Stimulated activated memory B cell treated with anti-CD40 and anti-IgM and Interleukin-4, amounts not matched to agents 10 μg/mL and 1 μg/mL and 100 μg/mL, for 72 hours (primary cell): ENCODE measurements around the gene FHOD3.

ENCODE experiments used
- ATAC-seq: fragments of 150-1000 bp; cut with Tn5 transposase; 2 replicates; pipeline ENCODE4 v1.10.0; 2021
- H3K27ac Mint-ChIP-seq: one replicate; pipeline ENCODE4 v1.8.0; 2022; ENCODE audit warnings: mild to moderate bottlenecking, mixed read lengths
- H3K27me3 Mint-ChIP-seq: one replicate; pipeline ENCODE4 v1.8.0; 2022; ENCODE audit warnings: mixed read lengths
- H3K36me3 Mint-ChIP-seq: one replicate; pipeline ENCODE4 v1.8.0; 2022; ENCODE audit warnings: mixed read lengths
- H3K4me1 Mint-ChIP-seq: one replicate; pipeline ENCODE4 v1.8.0; 2022; ENCODE audit warnings: mixed read lengths
- H3K4me3 Mint-ChIP-seq: one replicate; pipeline ENCODE4 v1.8.0; 2022; ENCODE audit warnings: mild to moderate bottlenecking, moderate library complexity, mixed read lengths
- H3K9me3 Mint-ChIP-seq: one replicate; pipeline ENCODE4 v1.8.0; 2022; ENCODE audit warnings: mixed read lengths

Gene FHOD3

DNA sequence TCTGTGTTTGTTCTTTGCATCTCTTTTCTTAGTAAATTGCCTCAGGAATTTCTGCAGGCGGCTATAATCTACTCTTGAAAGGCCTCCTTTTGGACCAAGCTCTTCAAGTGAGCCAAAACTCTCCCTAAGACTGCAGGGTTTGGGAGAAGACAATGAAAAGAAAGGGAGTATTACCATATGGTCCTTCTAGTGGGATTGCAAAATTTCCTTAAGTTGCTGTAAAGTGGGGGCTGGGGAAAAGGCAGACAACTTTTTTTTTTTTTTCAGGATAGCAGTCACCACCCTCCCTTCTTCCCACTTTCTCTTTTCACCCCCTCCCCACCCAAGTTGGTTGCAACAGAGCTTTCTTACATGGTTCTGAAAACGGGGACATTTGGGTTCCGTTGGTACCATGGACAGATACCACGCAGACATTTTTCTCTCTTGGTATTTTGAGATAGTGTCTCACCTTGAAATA is 183.7 kb downstream of the FHOD3 start:
- no peak overlapping the region for H3K4me3 Mint-ChIP-seq
- H3K27me3 Mint-ChIP-seq, result no peaks in the 10 kb centered on the region
- no peaks in the 10 kb centered on the region for H3K9me3 Mint-ChIP-seq
- no peak for ATAC-seq
- no peaks in the 10 kb centered on the region for H3K36me3 Mint-ChIP-seq
- H3K4me1 Mint-ChIP-seq, result no peaks in the 10 kb centered on the region
- no peak overlapping the region for H3K27ac Mint-ChIP-seq

DNA sequence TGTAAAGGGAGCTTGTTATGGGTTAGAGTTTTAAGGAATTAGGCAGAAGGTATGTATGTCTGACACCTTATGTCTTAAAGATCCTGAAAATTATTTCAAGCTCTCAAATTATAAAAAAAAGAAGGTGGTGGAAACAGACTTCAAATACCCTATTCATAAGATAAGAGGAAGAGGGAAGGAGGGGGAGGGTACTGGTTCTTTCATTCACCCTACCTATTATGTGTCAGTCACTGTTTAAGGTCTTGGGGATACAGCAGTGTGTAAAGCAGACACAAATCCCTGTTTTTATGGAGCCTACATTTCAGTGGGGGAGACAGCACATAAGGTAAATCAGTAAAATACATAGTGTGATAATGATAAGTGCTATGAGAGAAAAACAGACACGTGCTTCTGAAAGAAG is 184.4 kb downstream of the FHOD3 start:
- no peaks in the 10 kb centered on the region for H3K36me3 Mint-ChIP-seq
- H3K9me3 Mint-ChIP-seq, result no peaks in the 10 kb centered on the region
- H3K4me1 Mint-ChIP-seq, result no peaks in the 10 kb centered on the region
- no peaks in the 10 kb centered on the region for H3K27me3 Mint-ChIP-seq
- no peak overlapping the region for H3K27ac Mint-ChIP-seq
- no peak for ATAC-seq
- no peak overlapping the region for H3K4me3 Mint-ChIP-seq

DNA sequence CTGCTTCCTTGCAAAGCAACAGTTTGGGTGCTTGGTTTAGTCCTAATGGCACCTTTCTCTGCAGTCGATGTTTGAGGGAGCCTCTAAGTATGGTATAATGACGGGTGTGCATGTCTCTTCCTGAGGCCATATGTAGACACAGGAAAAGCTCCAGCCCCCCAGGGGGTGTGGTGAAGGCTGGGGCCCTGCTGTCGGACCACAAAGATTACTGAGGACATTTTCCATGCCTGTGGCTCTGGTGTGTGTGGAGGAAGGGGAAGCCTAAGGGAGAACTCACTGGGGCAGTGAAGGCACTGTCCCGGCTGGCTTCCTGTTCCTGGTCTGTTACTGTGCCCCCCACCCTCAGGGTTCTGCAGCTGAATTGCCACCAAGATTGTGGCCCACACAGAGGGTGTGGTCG is 187.1 kb downstream of the FHOD3 start:
- Mint-ChIP-seq H3K4me1 (no peaks in the 10 kb centered on the region), H3K9me3 (no peaks in the 10 kb centered on the region), H3K27me3 (peaks cover 16% of the 10 kb centered on the region), H3K27ac (no peak overlapping the region), H3K4me3 (no peak overlapping the region), H3K36me3 (no peaks in the 10 kb centered on the region)
- no peak for ATAC-seq

DNA sequence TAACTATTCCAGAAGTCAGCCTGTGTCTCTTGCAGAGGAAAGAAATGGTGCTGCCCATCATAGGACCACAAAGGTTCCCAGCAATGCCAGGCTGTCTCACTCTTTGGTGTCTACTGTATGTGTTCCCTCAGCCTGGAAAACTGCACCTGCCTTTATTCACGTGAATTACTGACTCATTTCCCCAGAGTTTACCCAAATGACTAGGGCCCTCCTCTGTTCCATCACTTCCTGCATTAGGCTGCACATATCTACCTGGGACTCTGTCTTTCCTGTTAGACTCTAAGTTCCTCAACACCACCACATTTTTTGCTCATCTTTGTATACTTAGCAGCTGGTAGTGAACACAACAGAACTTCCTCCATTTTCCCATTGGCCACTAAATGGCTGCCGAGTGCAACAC is 188.3 kb downstream of the FHOD3 start:
- Mint-ChIP-seq H3K9me3 (no peaks in the 10 kb centered on the region), H3K4me1 (no peaks in the 10 kb centered on the region), H3K27me3 (peaks cover 16% of the 10 kb centered on the region), H3K4me3 (no peak overlapping the region), H3K27ac (no peak overlapping the region), H3K36me3 (no peaks in the 10 kb centered on the region)
- no peak for ATAC-seq

DNA sequence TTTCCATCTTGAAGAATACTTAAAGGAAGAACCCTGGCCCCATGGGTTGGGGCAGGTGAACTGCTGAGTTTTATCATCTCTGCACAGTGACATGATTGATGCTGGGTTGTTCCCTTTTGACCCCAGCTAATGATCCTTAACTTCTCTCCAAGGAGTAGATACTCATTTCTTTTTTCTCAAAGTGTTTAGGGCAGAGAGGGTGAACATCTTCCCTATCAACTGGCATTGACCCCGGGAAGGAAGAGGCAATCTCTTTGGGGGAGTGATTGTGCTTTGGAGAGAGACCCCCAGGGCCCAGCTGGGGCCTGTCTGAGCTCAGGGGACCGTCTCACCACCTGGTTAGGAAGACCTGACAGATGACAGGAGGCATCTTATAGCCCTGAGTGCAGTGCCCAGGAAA is 190.6 kb downstream of the FHOD3 start:
- H3K27ac Mint-ChIP-seq, result no peak overlapping the region
- H3K4me3 Mint-ChIP-seq, result no peak overlapping the region
- no peak for ATAC-seq
- H3K27me3 Mint-ChIP-seq, result peaks cover 16% of the 10 kb centered on the region
- no peaks in the 10 kb centered on the region for H3K36me3 Mint-ChIP-seq
- no peaks in the 10 kb centered on the region for H3K9me3 Mint-ChIP-seq
- no peaks in the 10 kb centered on the region for H3K4me1 Mint-ChIP-seq

DNA sequence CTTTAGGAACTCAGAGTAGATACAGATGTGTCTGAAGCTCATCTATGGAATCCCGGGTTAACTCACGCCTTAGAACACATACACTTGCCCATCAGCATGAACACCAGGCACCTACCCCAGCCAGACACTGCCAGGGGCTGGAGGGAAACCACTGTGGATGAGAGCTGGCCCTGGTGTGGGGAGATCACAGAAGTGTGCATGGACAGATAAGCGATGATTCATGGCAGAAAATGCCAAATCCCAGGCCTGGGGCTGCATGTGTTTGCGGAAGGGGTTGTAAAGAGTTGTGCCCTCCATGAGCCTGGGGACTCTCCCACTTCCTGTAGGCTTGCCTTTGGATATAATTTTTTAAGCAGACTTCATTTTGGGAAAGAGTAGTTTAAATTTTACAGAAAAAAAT is 193.4 kb downstream of the FHOD3 start:
- H3K4me3 Mint-ChIP-seq, result no peak overlapping the region
- H3K36me3 Mint-ChIP-seq, result no peaks in the 10 kb centered on the region
- H3K9me3 Mint-ChIP-seq, result no peaks in the 10 kb centered on the region
- H3K4me1 Mint-ChIP-seq, result no peaks in the 10 kb centered on the region
- H3K27ac Mint-ChIP-seq, result no peak overlapping the region
- no peak for ATAC-seq
- peaks cover 16% of the 10 kb centered on the region for H3K27me3 Mint-ChIP-seq

DNA sequence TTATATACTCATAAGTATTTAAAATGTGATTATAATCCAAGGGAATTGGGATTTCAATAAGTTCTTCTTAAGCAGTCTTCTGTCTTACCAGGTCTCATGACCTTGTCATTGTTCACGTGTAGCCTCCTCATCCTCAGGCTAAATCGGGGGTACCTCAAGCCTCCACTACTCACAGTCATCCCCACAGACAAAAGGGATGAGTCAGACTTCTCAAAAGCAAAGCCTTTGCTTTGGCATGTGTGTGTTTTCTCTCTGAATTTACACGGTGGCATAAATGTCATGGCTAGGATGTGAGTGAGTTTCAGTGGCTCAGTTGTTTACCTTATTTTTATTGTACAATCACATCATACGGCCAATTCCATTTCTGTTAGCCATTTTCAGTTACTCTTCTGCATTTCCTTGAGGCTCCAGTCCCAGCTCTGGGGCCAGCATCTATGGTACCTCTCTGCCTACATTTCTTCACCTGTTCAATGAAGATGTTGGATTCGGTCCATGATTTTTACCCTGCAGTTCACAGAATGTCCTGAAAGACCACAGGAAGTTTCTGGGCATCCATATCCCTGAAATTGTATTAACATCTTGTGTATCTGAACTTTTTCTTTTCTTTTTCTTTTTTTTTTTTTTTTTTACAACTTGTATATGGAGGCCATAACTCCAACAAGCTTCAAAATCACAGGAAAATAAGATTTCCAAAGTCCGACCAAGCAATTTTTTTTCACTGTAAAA is 195.3 kb downstream of the FHOD3 start:
- Mint-ChIP-seq H3K27me3 (peaks cover 16% of the 10 kb centered on the region), H3K36me3 (no peaks in the 10 kb centered on the region), H3K27ac (no peak overlapping the region), H3K4me1 (no peaks in the 10 kb centered on the region), H3K4me3 (no peak overlapping the region), H3K9me3 (no peaks in the 10 kb centered on the region)
- no peak for ATAC-seq

DNA sequence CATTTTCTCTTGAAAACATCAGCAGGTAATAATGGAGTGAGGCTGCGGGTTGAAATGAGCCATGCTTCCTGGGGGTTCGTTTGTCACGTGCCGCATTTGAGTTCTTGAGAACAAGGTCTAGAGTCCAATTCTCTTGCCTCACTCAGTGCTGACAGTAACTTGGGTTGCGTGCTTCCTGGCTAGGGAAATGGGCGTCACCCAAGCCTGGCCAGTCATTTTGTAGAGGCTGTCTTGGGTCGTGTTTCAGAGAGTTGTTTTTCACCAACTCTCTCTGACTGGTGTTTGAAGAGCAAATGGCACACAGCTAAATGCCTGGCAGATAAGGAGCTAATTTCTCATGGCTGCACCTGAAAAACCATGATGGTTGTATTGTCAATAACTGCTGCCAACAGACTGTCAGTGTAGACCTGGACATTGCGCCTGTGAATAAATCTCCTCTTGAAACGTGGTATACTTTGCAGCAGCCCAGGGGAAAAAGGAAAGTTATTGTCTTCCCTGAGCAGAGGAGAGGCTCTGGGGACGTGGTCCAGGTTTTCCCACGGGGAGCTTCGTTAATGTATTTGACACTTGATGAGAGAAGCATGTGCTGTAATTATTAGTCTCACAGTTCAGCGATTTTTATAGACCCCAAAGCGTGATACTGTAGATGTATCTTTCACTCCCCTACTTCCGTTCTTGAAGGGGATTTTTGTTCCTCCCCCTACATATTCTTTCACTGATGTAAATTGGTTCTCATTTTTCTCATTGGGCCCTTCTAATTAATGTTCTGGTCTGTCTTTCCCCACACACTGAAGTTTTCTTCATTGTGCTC is 196.0 kb downstream of the FHOD3 start:
- Mint-ChIP-seq H3K9me3 (no peaks in the 10 kb centered on the region), H3K27me3 (peaks cover 9% of the 10 kb centered on the region), H3K4me3 (no peak overlapping the region), H3K4me1 (no peaks in the 10 kb centered on the region), H3K36me3 (no peaks in the 10 kb centered on the region), H3K27ac (no peak overlapping the region)
- ATAC-seq, result no peak

DNA sequence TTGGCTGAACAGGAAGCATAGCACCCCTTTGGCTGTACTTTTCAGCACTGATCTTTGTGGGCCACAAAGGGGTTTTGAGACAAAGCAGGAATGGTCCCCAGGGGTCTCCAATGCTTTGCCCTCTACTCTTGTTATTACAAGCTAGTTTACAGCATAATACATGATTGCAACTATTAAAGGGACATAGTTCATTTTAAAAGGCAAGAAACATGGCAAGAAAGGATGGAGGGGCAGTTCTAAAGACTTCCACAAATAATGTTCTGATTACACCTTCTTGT is 196.6 kb downstream of the FHOD3 start:
- no peaks in the 10 kb centered on the region for H3K4me1 Mint-ChIP-seq
- H3K9me3 Mint-ChIP-seq, result no peaks in the 10 kb centered on the region
- H3K36me3 Mint-ChIP-seq, result no peaks in the 10 kb centered on the region
- no peak overlapping the region for H3K4me3 Mint-ChIP-seq
- no peak overlapping the region for H3K27ac Mint-ChIP-seq
- no peak for ATAC-seq
- peaks cover 3% of the 10 kb centered on the region for H3K27me3 Mint-ChIP-seq

DNA sequence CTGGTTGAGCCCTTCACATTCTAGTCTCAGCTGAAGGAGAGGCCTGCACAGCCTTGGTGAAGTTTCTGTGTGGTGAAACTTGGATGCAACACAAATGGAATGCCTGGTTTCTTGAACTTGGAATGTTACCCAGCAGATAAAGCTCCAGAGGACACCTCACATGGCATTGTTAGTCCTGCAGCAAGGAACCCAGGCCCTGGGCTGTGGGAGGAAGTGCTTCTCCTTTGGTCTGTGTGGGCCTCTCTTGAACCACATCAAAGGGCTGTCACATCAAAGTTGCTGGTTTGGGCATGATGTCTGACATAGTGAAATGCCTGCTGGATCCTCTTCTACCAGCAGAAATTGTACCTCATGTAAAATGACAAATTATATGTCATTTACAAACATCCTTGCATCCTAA is 198.5 kb downstream of the FHOD3 start:
- H3K9me3 Mint-ChIP-seq, result no peaks in the 10 kb centered on the region
- H3K4me3 Mint-ChIP-seq, result no peak overlapping the region
- H3K27me3 Mint-ChIP-seq, result no peaks in the 10 kb centered on the region
- no peaks in the 10 kb centered on the region for H3K36me3 Mint-ChIP-seq
- no peak for ATAC-seq
- no peaks in the 10 kb centered on the region for H3K4me1 Mint-ChIP-seq
- no peak overlapping the region for H3K27ac Mint-ChIP-seq

DNA sequence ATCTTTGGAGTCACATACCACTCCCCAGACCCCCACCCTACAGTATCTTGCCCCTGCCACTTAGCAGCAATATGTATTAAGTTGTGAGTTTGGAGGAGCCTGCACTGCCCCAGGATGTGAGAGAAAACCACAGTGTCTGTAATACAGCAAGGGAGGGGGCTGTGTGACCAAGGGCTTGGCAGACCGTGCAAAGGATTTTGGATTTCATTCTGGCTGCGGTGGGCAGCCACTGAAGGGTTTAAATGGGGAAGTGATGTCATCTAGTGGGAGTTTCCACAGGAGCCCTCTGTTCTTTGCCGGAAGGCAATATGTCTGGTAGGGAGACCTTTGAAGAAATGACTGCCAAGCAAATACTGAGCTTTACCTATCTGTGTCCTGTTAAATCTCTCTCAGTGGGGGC is 202.4 kb downstream of the FHOD3 start:
- H3K36me3 Mint-ChIP-seq, result no peaks in the 10 kb centered on the region
- no peak overlapping the region for H3K4me3 Mint-ChIP-seq
- H3K27me3 Mint-ChIP-seq, result no peaks in the 10 kb centered on the region
- H3K9me3 Mint-ChIP-seq, result no peaks in the 10 kb centered on the region
- ATAC-seq, result peak; percentile 72
- H3K4me1 Mint-ChIP-seq, result no peaks in the 10 kb centered on the region
- no peak overlapping the region for H3K27ac Mint-ChIP-seq

DNA sequence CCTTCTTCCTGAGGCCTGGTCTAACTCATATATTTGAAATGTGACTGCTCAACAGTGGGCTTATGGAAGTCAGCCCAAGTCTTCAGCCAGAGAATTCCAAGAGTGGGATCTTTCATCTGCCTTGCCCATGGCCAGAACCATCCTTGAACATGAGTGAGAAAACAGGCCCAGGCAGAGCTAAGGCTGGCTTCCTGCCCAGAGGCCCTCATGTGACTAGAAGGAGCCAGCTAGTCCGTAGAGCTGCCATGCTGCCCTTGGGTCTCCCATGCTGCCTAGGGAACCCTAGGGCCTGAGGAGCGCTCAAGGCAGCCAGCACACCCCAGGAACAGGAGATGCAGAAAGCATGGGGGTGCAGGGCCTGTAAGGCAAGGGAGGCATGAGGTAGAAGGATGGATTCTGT is 203.6 kb downstream of the FHOD3 start:
- Mint-ChIP-seq H3K4me1 (no peaks in the 10 kb centered on the region), H3K27ac (no peak overlapping the region), H3K9me3 (no peaks in the 10 kb centered on the region), H3K36me3 (no peaks in the 10 kb centered on the region), H3K27me3 (no peaks in the 10 kb centered on the region), H3K4me3 (no peak overlapping the region)
- peak; percentile 11 for ATAC-seq

DNA sequence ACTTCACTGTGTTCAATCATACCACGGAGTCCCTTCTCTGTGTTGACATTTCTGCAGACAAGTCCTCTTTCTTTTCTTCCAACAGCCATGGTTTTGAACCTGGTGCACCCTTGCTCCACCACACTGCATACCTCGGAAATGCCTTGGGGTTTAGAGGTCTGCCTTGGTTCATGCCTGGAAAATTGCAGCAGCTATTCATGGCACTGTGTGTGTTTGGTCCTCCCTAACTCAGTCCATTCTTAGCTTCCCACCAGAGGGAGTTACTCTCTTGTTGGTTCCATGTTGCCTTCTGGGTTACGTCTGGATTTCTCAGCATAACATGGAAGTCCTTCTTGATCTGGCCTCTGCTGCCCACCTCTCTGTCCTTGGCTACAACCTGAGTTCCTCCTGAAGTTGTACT is 206.0 kb downstream of the FHOD3 start:
- H3K9me3 Mint-ChIP-seq, result no peaks in the 10 kb centered on the region
- H3K36me3 Mint-ChIP-seq, result no peaks in the 10 kb centered on the region
- H3K4me3 Mint-ChIP-seq, result no peak overlapping the region
- no peak for ATAC-seq
- no peaks in the 10 kb centered on the region for H3K4me1 Mint-ChIP-seq
- H3K27ac Mint-ChIP-seq, result no peak overlapping the region
- no peaks in the 10 kb centered on the region for H3K27me3 Mint-ChIP-seq

DNA sequence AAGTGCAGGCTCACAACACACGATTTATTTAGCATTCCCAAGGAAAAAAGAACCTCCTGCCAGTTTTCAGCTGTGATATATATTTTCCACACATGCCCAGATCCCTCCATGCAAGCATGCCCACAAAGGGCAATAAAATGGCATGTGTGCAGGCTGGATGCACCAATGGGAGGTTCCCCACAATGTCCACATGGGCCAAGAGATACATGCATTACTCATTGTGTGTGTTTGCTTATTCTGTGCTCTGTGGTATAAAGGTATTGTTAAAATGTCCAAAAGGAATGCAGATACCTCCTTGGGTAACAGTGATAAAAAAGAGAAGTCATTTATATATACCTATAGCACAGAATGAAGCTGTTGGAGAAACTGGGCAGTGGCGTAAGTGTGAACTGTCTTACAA is 207.4 kb downstream of the FHOD3 start:
- no peak for ATAC-seq
- Mint-ChIP-seq H3K9me3 (no peaks in the 10 kb centered on the region), H3K4me3 (no peak overlapping the region), H3K27me3 (no peaks in the 10 kb centered on the region), H3K4me1 (no peaks in the 10 kb centered on the region), H3K27ac (no peak overlapping the region), H3K36me3 (no peaks in the 10 kb centered on the region)

DNA sequence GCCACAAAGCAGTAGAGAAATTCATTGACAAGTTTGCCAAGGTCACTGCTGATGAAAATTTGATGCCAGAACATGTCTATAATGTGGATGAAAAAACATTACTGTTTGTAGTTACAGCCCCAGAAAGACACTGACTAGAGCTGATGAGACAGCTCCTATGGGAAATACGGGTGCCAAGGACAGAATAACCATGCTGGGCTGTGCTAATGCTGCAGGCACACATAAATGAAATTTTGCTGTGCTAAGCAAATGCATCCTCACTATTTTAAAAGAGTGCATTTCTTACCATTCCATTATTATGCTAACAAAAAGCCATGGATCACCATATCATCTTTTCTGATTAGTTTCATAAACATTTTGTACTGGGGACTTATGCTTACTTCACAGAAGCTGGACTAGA is 208.2 kb downstream of the FHOD3 start:
- Mint-ChIP-seq H3K36me3 (no peaks in the 10 kb centered on the region), H3K4me3 (no peak overlapping the region), H3K27ac (no peak overlapping the region), H3K27me3 (no peaks in the 10 kb centered on the region), H3K4me1 (no peaks in the 10 kb centered on the region), H3K9me3 (no peaks in the 10 kb centered on the region)
- ATAC-seq, result no peak

DNA sequence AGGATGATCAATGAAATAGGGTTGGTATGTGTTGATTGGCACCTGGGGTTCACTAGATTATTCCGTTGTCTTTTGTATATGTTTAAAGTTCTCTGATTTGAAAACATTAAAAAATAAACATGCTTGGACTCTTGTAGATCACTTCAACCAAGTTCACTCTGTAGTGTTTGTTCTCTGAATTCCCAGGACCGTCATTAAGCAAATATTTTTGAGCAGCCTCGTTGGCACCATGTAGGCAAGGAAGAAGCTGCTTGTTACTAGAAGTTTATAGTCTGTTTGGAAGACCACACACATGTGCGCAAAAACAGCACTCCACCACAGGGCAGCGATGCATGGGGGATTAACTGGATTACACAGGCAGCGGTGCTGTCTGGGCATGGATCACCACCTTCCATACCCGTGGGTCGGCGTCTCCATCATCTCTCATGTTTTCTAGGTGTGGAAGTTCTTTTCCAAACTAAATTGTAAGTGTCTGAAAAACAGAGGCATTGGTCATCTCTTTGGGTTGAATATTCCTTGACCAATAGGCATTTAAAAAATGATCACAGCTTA is 212.2 kb downstream of the FHOD3 start:
- Mint-ChIP-seq H3K27me3 (no peaks in the 10 kb centered on the region), H3K4me1 (no peaks in the 10 kb centered on the region), H3K27ac (no peak overlapping the region), H3K36me3 (no peaks in the 10 kb centered on the region), H3K9me3 (no peaks in the 10 kb centered on the region), H3K4me3 (no peak overlapping the region)
- no peak for ATAC-seq
